GM18526 (cell line): ENCODE data around the gene KLHDC4.

Experiments used
- POLR2A ChIP-seq: IDR thresholded peaks from 3 replicates; pipeline ENCODE4 v1.6.1; 2011; ENCODE audit not compliant: insufficient read length; ENCODE audit errors: extremely low read depth

KLHDC4 gene

GRCh38 chr16:87697792-87698191 is 68.0 kb downstream of the KLHDC4 start:
- no peak for TF ChIP-seq POLR2A

- no peak for TF ChIP-seq POLR2A
These were observed 68.5 kb downstream of the KLHDC4 start for GRCh38 chr16:87697256-87697655.

- no peak for TF ChIP-seq POLR2A
These were observed 69.1 kb downstream of the KLHDC4 start for GRCh38 chr16:87696726-87697125.

- no peak for TF ChIP-seq POLR2A
These were observed 70.3 kb downstream of the KLHDC4 start for GRCh38 chr16:87695534-87695933.

- TF ChIP-seq POLR2A = no peak
These were observed 71.2 kb downstream of the KLHDC4 start for GRCh38 chr16:87694441-87695125.

- no peak for TF ChIP-seq POLR2A
These were observed 72.0 kb downstream of the KLHDC4 start for GRCh38 chr16:87693827-87694226.

GRCh38 chr16:87692756-87693155 is 73.0 kb downstream of the KLHDC4 start:
- no peak for TF ChIP-seq POLR2A

GRCh38 chr16:87692176-87692575 is 73.6 kb downstream of the KLHDC4 start:
- no peak for TF ChIP-seq POLR2A

- TF ChIP-seq POLR2A = no peak
These were observed 74.1 kb downstream of the KLHDC4 start for GRCh38 chr16:87691686-87692079.

- no peak for TF ChIP-seq POLR2A
These were observed 74.7 kb downstream of the KLHDC4 start for GRCh38 chr16:87690911-87691685.

GRCh38 chr16:87689956-87690465 is 75.8 kb downstream of the KLHDC4 start:
- no peak for TF ChIP-seq POLR2A

- no peak for TF ChIP-seq POLR2A
These were observed 76.6 kb downstream of the KLHDC4 start for GRCh38 chr16:87688876-87689815.

- TF ChIP-seq POLR2A = no peak
These were observed 77.7 kb downstream of the KLHDC4 start for GRCh38 chr16:87687998-87688529.

GRCh38 chr16:87687126-87687910 is 78.5 kb downstream of the KLHDC4 start:
- no peak for TF ChIP-seq POLR2A

GRCh38 chr16:87686697-87687096 is 79.1 kb downstream of the KLHDC4 start:
- no peak for TF ChIP-seq POLR2A

GRCh38 chr16:87685766-87686165 is 80.0 kb downstream of the KLHDC4 start:
- no peak for TF ChIP-seq POLR2A
